HG02981 (cell line): ENCODE measurements around the gene ZNF484.

ENCODE experiments used
- ATAC-seq: cut with Tn5 transposase; IDR thresholded peaks from one replicate; pipeline ENCODE4 v1.9.1; 2021; ENCODE audit warnings: mild to moderate bottlenecking, moderate library complexity; ENCODE audit not compliant: unreplicated experiment

Gene ZNF484

GRCh38 chr9:92795598-92796336 is 82.1 kb downstream of the ZNF484 start:
- no peak for ATAC-seq
